Right atrium auricular region (tissue), 2 donors: ENCODE results near the gene SLC2A13. TPM values are rescaled to one million over a fixed set of nuclear protein-coding genes. Genes with fewer than 3 reads are reported as not detected.

Source experiments
- DNase-seq: peaks from one replicate; pipeline ENCODE4 v3.0.0-alpha.2; 2019; ENCODE audit warnings: low spot score
- H3K27ac ChIP-seq, 2 donors: fragments of 200-600 bp; sonication (generic); 1 replicate in 1 of 2; 2 replicates in 1 of 2; pipeline ENCODE4 v1.5.1; 2016 to 2019
- H3K27me3 ChIP-seq, 2 donors: fragments of 200-600 bp; sonication (generic); one replicate each; pipeline versions ENCODE4 v1.5.1 to v1.6.0; 2017 to 2019
- H3K36me3 ChIP-seq: fragments of 200-600 bp; sonication (generic); one replicate; pipeline ENCODE4 v1.5.1; 2016
- H3K4me1 ChIP-seq, 2 donors: fragments of 200-600 bp; sonication (generic); one replicate each; pipeline versions ENCODE4 v1.5.1 to v1.6.0; 2017 to 2019
- H3K4me3 ChIP-seq, 2 donors: fragments of 200-600 bp; sonication (generic); 1 replicate in 1 of 2; 2 replicates in 1 of 2; pipeline ENCODE4 v1.5.1; 2017 to 2019; ENCODE audit warnings: mild to moderate bottlenecking in 1 of 2, moderate library complexity in 1 of 2
- H3K9me3 ChIP-seq, 2 donors: fragments of 200-600 bp; sonication (generic); one replicate each; pipeline ENCODE4 v1.5.1; 2019
- total RNA-seq, 2 donors: library from RNA; depleted of rRNA; stranded (reverse); fragments of >200 nt; gene quantifications; one replicate each; pipeline ENCODE4 v1.1.0, GENCODE V29; 2016
- TF ChIP-seq, protein P1 (sequence below), 2 donors: fragments of 200-600 bp; sonication (generic); IDR thresholded peaks; one replicate each; pipeline ENCODE4 v1.5.1; 2019; ENCODE audit warnings: antibody characterized with exemption in 2 of 2

SLC2A13 gene
- total RNA-seq, 2 donors from 2014 or later: 8.8 to 14.6 TPM

DNA sequence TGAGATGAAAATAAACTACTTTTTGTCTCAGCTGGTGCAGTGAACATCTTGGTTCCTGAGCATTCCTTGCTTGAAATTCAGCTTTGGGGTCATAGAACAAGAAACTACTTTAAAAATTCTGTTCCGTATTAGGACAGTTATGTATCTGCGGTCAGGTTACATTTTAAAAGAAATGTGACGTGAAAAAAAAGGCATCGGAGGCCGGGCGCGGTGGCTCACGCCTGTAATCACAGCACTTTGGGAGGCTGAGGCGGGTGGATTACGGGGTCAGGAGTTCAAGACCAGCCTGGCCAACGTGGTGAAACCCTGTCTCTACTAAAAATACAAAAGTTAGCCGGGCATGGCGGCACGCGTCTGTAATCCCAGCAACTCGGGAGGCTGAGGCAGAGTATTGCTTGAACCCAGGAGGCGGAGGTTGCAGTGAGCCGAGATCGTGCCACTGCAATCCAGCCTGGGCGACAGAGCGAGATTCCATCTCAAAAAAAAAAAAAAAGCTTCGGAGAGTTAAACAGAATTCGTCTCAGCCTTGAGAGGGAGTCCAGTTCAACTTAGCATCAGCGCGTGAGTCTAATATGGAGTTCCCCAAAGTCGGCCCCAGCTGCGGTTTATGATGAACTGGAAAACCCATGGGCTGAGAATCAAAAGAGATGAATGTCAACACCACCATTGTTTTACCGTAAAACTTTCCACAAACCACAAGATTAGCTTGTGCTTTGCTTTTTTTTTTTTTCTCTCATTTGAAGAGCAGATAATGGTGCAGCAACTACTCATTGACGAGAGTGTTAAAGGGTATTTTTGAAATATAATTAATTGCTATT is 2.1 kb upstream of the SLC2A13 start:
- TF ChIP-seq, protein P1, sequence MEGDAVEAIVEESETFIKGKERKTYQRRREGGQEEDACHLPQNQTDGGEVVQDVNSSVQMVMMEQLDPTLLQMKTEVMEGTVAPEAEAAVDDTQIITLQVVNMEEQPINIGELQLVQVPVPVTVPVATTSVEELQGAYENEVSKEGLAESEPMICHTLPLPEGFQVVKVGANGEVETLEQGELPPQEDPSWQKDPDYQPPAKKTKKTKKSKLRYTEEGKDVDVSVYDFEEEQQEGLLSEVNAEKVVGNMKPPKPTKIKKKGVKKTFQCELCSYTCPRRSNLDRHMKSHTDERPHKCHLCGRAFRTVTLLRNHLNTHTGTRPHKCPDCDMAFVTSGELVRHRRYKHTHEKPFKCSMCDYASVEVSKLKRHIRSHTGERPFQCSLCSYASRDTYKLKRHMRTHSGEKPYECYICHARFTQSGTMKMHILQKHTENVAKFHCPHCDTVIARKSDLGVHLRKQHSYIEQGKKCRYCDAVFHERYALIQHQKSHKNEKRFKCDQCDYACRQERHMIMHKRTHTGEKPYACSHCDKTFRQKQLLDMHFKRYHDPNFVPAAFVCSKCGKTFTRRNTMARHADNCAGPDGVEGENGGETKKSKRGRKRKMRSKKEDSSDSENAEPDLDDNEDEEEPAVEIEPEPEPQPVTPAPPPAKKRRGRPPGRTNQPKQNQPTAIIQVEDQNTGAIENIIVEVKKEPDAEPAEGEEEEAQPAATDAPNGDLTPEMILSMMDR (IDR thresholded peaks at IDR 0.05): peak; percentile 6 to 7
- no peaks in the 10 kb centered on the region for H3K36me3 ChIP-seq
- H3K9me3 ChIP-seq: no peaks in the 10 kb centered on the region
- no peak for DNase-seq
- no peak overlapping the region for H3K4me3 ChIP-seq
- no peak overlapping the region for H3K27ac ChIP-seq
- H3K4me1 ChIP-seq: peaks cover 0 to 29% of the 10 kb centered on the region in 2 donors
- H3K27me3 ChIP-seq: no peaks in the 10 kb centered on the region

DNA sequence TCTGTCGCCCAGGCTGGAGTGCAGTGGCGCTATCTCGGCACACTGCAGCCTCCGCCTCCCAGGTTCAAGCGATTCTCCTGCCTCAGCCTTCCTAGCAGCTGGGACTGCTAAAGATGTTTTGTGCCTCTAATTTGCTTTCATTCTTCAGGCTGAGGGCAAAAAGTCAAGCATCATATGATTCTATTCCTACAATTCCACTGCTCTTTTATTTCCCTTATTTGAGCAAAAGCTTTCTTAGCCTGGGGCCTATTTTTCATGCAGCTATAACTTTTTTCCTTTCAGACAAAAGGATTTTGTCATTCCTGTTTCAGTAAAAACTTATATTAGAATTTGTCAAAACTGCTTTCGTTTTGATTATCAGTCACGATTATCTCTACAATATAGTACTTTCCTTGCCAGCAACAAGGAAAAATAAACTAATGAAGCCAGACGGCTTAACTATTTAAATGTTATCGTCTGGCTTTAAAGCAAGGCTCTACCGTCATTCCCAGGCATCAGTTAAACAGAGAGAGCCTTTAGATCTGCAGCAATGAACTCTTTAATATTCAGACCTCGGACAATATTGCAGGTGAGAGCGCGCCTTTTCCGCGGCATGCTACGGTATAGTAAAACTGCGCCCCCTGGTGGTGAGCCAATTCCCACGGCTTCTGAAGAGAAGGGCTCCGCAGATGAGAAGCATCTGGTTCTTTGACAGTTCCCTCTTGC is 1.4 kb upstream of the SLC2A13 start:
- H3K27me3 ChIP-seq: no peaks in the 10 kb centered on the region

DNA sequence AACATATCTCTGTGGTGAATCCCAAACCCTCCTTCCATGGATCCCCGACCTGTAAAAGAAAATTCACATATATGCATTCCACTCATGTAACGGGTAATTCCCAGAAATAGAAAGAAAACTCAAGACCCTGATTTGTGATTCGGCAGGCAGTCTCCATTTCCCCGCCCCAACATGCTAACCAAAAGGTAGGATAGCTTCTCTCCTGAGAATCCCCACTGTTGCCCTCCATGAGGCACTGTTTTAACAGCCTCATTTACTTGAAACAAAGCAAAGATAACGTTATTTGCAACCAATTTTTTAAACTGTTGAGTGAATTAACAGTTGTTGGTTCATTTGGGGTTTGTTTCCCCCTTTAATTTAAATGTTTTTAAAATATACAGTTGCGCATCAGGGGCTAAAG is 774 bp upstream of the SLC2A13 start:
- no peaks in the 10 kb centered on the region for H3K27me3 ChIP-seq
- peak overlapping the region in 1 of 2 donors; percentile 99 for H3K4me3 ChIP-seq
- H3K9me3 ChIP-seq: no peaks in the 10 kb centered on the region
- H3K27ac ChIP-seq: peak overlapping the region in 1 of 2 donors; percentile 87
- no peaks in the 10 kb centered on the region for H3K36me3 ChIP-seq
- DNase-seq: no peak
- peaks cover 0 to 30% of the 10 kb centered on the region in 2 donors for H3K4me1 ChIP-seq
- TF ChIP-seq, protein P1 (IDR thresholded peaks at IDR 0.05): no peak

More for the DNA sequence above, 1.4 kb upstream of the SLC2A13 start:
- TF ChIP-seq, protein P1 (IDR thresholded peaks at IDR 0.05): peak; percentile 93 to 97
- DNase-seq: peak; percentile 93
- H3K36me3 ChIP-seq: no peaks in the 10 kb centered on the region
- no peak overlapping the region for H3K27ac ChIP-seq
- peak overlapping the region in 1 of 2 donors; percentile 99 for H3K4me3 ChIP-seq
- H3K9me3 ChIP-seq: no peaks in the 10 kb centered on the region
- H3K4me1 ChIP-seq: peaks cover 0 to 30% of the 10 kb centered on the region in 2 donors

DNA sequence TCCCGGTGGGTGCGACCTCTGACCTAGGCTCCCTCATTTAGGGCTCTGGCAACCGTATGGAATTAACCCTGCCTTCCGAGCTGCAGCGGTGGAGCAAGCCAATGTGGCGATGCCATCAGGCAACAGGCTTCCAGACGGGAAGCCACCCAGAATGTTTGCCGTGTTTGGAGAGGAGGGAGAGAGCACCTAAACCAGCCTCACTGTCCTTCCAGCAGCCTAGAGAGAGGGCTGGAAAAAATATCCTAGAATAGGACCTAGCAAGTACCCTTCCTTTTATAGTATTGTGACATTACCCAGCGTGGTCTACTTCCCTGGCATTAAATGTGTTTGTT is 287 bp upstream of the SLC2A13 start:
- peak overlapping the region; percentile 94 to 99 for H3K4me3 ChIP-seq
- TF ChIP-seq, protein P1 (IDR thresholded peaks at IDR 0.05): no peak
- H3K27ac ChIP-seq: peak overlapping the region; percentile 87
- no peaks in the 10 kb centered on the region for H3K36me3 ChIP-seq
- no peaks in the 10 kb centered on the region for H3K27me3 ChIP-seq
- no peaks in the 10 kb centered on the region for H3K9me3 ChIP-seq
- H3K4me1 ChIP-seq: peaks cover 0 to 30% of the 10 kb centered on the region in 2 donors
- DNase-seq: no peak

DNA sequence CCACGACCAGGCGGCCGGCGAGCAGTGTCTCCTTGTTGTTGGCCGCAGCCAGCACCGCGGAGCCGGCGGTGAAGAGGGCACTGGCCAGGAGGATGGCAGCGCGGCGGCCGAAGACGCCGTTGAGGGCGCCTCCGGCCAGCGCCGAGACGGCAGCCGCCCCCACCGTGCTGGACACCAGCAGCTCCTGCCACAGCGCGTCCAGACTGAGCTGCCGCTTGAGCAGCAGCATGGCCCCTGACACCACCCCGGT is 691 bp downstream of the SLC2A13 start:
- DNase-seq: peak; percentile 63
- Histone ChIP-seq H3K4me1 (peaks cover 0 to 30% of the 10 kb centered on the region in 2 donors), H3K27me3 (no peaks in the 10 kb centered on the region), H3K27ac (peak overlapping the region; percentile 87), H3K36me3 (no peaks in the 10 kb centered on the region), H3K9me3 (no peaks in the 10 kb centered on the region), H3K4me3 (peak overlapping the region; percentile 94 to 99)
- TF ChIP-seq, protein P1 (IDR thresholded peaks at IDR 0.05): no peak
